Lung (tissue), 12 donors: ENCODE results near the gene CRYGN. TPM values are rescaled to one million over a fixed set of nuclear protein-coding genes. Genes with fewer than 3 reads are reported as not detected.

Experiments used
- ATAC-seq: fragments of 200-7000 bp; cut with Tn5 transposase; one replicate; pipeline ENCODE4 v1.9.1; 2020; ENCODE audit warnings: moderate number of reproducible peaks; ENCODE audit not compliant: insufficient read depth, low FRiP score
- DNase-seq, 3 donors: peaks; one replicate each; pipeline ENCODE4 v3.0.0-alpha.2; 2013 to 2017
- H3K27ac ChIP-seq, 2 donors: one replicate each; pipeline ENCODE4 v1.5.1; 2013; ENCODE audit warnings: mild to moderate bottlenecking in 2 of 2, moderate library complexity in 2 of 2, control low read depth in 1 of 2, inconsistent platforms in 1 of 2, low read depth in 1 of 2, low read length in 1 of 2
- H3K27me3 ChIP-seq, 3 donors: one replicate each; pipeline ENCODE4 v1.5.1; 2013; ENCODE audit warnings: low read length in 2 of 3; ENCODE audit not compliant: control insufficient read depth in 3 of 3, insufficient read depth in 3 of 3
- H3K36me3 ChIP-seq, 4 donors: one replicate each; pipeline ENCODE4 v1.5.1; 2013; ENCODE audit warnings: low read length in 4 of 4, mild to moderate bottlenecking in 1 of 4, moderate library complexity in 1 of 4; ENCODE audit not compliant: control insufficient read depth in 4 of 4, insufficient read depth in 4 of 4
- H3K4me1 ChIP-seq, 5 donors: one replicate each; pipeline ENCODE4 v1.5.1; 2013; ENCODE audit warnings: low read length in 5 of 5, mild to moderate bottlenecking in 2 of 5, moderate library complexity in 1 of 5; ENCODE audit not compliant: control insufficient read depth in 5 of 5, insufficient read depth in 5 of 5
- H3K4me3 ChIP-seq: one replicate; pipeline ENCODE4 v1.5.1; 2013; ENCODE audit warnings: mild to moderate bottlenecking, control low read depth, moderate library complexity
- H3K9ac ChIP-seq, 2 donors: one replicate each; pipeline ENCODE4 v1.5.1; 2013; ENCODE audit warnings: low read length in 2 of 2, control low read depth in 1 of 2; ENCODE audit not compliant: insufficient read depth in 1 of 2
- H3K9me3 ChIP-seq, 4 donors: one replicate each; pipeline ENCODE4 v1.5.1; 2013; ENCODE audit warnings: low read length in 3 of 4, mild to moderate bottlenecking in 1 of 4, moderate library complexity in 1 of 4; ENCODE audit not compliant: control insufficient read depth in 4 of 4, insufficient read depth in 3 of 4
- CTCF ChIP-seq: IDR thresholded peaks from 2 replicates; pipeline ENCODE4 v1.5.1; 2012; ENCODE audit warnings: mild to moderate bottlenecking; ENCODE audit errors: control extremely low read depth, extremely low read depth
- WGBS, 2 donors: extraction: QIAGEN DNeasy Blood & Tissue Kit; methylation state at CpG; one replicate each; pipeline ENCODE4 v1.1.7; 2013; 5-methylcytosine and 5-hydroxymethylcytosine counted together
- polyA plus RNA-seq, 2 donors: library from polyadenylated mRNA; stranded (reverse); fragments of 200-250 nt; gene quantifications; one replicate each; pipeline ENCODE4 v1.2.1, GENCODE V29; 2013
- total RNA-seq, 2 donors: library from RNA; depleted of rRNA in 1 of 2; stranded (reverse); fragments of >200 nt in 1 of 2; gene quantifications; one replicate each; pipeline ENCODE4 v1.2.1, GENCODE V29; 2014 to 2021
- donor health status: control.
- donor health status: control.
- donor health status: Bipolar disorder and iron deficiency.
- donor health status: healthy.
- donor health status: DM: yes; HTN: yes; CAD: no.

Gene CRYGN
- total and polyA plus RNA-seq, 4 donors: 0.07 to 0.34 (median 0.28) TPM; not detected in 1

DNA sequence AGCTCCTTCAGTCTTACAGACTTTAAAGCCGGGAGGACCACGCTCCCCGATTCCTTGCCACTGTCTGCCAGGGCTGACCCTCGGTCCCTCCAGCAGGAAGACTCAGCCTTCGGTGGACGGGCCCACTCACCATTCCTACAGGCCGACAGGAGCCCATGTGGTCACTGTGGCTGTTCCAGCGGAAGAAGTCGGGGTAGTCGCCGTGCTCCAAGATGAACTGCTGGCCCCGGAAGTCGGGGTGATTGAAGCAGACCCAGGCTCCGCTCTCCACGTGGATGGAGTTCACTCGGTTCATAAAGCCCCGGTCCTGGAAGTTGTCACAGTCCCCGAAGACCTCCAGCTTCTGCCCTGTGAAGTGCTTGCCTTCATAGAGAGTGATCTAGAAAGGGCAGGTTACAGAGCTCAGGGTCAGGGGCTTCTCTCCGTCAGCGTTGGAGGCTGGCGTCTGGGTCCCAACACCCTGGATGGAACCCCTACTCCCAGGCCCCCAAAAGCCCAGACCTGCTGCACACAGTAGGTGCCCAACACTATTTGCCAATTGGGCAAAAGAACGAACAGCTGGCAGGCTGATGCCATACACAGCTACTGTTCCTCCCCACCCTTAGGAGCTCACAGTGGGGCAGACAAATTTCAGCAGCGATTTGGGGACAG is 1.9 kb downstream of the CRYGN start:
- Histone ChIP-seq H3K27ac (no peak overlapping the region), H3K4me3 (no peak overlapping the region), H3K27me3 (peaks cover 0 to 7% (median 0%) of the 10 kb centered on the region in 3 donors), H3K9ac (no peak overlapping the region), H3K36me3 (no peaks in the 10 kb centered on the region), H3K9me3 (no peaks in the 10 kb centered on the region), H3K4me1 (peaks cover 0 to 8% (median 7%) of the 10 kb centered on the region in 5 donors)
- WGBS, 2 donors: 92 to 95% methylated on average over 23 of the region's 23 CpGs
- TF ChIP-seq CTCF: no peak
- no peak for ATAC-seq
- DNase-seq: no peak

DNA sequence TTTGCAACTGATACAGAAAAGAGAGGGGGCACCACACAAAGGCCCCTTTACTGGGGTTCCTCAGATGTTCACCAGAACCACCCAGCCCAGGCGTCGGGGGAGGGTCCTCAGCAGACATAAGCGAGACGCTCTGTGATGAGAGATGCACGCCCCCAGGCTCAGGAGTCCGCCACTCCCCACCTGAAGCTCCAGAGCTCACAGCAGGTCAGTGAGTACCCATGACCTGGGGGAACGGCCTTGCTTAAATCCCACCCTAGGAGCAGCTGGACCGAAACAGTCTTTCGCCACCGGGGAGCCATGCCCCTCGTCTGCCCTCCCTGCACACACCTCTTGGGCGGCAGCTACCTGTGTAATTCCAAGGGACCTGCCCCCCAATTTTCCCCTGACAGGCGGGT is 2.8 kb downstream of the CRYGN start:
- no peak for TF ChIP-seq CTCF
- Histone ChIP-seq H3K36me3 (no peaks in the 10 kb centered on the region), H3K4me3 (no peak overlapping the region), H3K9me3 (no peaks in the 10 kb centered on the region), H3K9ac (no peak overlapping the region), H3K27me3 (peaks cover 0 to 7% (median 0%) of the 10 kb centered on the region in 3 donors), H3K27ac (peak overlapping the region in 1 of 2 donors; percentile 1), H3K4me1 (peaks cover 0 to 8% (median 7%) of the 10 kb centered on the region in 5 donors)
- ATAC-seq (no peak), DNase-seq (no peak)
- 90 to 91% methylated on average over 13 of the region's 13 CpGs for WGBS, 2 donors

GRCh38 chr7:151436446-151437158 is 3.3 kb downstream of the CRYGN start:
- H3K27ac ChIP-seq: peak overlapping the region in 1 of 2 donors; percentile 23
- no peak for TF ChIP-seq CTCF
- H3K9me3 ChIP-seq: no peaks in the 10 kb centered on the region
- ATAC-seq (no peak), DNase-seq (peak in 1 of 3 donors; percentile 20)
- peaks cover 0 to 7% (median 0%) of the 10 kb centered on the region in 3 donors for H3K27me3 ChIP-seq
- no peaks in the 10 kb centered on the region for H3K36me3 ChIP-seq
- WGBS, 2 donors: 84 to 89% methylated on average over 9 of the region's 9 CpGs
- H3K4me3 ChIP-seq: no peak overlapping the region
- H3K4me1 ChIP-seq: peaks cover 0 to 8% (median 7%) of the 10 kb centered on the region in 5 donors
- no peak overlapping the region for H3K9ac ChIP-seq
